CD4-positive, alpha-beta T cell treated with Interleukin-15 for 1 hour (primary cell): ENCODE results near the gene RARB.

Experiments
- DNase-seq: peaks from one replicate; pipeline ENCODE4 v3.0.0-alpha.2; 2020

Gene RARB

DNA sequence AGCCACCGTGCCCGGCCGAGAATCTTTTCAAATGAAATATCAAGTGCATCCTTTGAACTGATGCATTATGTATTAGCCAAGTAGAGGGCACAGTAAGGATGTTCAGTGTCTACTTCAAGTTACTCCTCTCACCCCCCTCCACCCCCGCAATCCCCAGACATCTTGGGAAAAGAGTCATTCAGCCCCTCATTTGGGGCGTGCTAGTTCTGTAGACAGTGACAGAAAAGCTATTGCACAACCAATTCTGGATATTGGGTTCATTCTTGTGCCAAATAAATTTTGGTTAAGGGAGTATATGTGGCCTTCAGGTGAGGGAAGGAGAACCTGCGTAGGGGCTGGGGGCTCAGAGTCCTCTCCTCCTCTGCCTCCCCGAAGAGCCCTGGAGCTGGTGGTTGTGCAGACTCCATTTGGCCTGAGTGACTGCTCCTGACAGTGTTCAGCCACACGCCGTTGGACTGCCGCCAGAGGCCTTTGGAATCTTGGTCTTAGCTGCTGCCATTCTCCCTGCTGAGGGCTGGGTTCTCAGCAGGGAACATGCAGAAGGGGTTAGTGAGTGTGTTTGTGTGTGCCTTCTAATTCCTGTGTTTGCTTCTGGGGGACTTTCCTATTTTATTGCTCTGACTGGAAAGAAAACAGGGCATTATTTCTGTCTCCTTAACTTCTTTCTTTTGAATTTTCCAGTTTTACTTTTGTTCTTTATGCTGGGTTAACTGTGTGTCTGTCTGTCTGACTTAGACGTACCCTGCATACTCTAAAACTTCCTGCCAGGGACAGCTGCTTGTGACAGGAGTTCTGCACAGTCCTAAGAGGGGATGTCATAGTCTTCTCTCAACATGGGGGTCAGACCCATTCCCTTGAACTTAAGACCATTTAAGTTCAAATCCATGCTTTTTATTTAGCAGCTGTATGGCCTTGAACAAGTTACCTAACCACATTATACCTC is 21.0 kb downstream of the RARB start:
- no peak for DNase-seq

DNA sequence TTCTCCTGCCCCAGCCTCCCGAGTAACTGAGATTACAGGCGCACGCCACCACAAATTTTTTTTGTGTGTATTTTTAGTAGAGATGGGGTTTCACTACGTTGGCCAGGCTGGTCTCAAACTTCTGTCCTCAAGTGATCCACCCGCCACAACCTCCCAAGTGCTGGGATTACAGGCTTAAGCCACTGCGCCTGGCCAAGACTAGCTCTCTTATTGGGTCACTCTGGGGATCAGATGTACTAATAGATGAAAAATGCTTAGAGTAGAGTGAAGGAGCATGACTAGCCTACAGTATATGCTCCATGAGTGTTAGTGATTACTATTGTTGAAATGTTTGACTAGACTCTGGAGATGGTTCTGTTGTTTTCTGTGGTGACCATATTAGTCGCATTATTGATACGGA is 21.8 kb downstream of the RARB start:
- DNase-seq = no peak

DNA sequence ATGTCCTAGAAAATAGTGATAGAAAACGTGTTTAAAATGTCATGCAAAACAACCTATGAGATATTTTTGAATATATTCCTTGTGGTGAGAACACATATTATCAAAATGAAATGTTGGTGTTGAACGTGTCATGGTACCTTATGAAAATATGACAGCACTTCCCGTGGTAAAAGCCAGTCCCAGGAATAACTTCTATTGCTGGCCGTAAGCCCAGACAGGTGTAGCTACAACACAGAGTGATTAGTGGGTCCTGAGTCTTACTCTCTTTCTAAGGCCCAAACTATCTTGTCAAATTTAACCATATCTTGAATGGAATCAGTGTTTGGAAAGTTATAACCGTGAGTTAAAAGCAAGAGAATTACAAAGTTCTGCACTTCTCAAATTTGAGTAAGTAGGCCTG is 24.1 kb downstream of the RARB start:
- no peak for DNase-seq

DNA sequence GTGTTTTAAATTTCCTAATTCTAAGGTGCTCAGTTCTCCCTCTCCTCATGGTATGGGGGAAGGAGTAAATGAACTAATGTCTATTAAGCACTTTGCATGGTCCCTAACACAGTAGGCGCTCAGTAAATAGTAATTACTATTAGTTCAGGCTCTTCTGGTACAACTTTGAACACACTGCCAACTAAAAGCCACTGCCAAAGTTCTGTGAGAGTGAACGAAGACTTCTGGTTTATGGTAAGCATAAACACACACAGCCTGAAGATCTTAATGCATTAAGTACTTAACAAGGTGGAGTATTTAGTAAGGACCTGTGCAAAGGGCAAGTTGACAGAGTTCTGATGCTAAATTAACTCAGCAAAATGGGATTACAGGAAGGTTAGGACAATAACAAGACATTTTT is 24.7 kb downstream of the RARB start:
- DNase-seq = no peak

DNA sequence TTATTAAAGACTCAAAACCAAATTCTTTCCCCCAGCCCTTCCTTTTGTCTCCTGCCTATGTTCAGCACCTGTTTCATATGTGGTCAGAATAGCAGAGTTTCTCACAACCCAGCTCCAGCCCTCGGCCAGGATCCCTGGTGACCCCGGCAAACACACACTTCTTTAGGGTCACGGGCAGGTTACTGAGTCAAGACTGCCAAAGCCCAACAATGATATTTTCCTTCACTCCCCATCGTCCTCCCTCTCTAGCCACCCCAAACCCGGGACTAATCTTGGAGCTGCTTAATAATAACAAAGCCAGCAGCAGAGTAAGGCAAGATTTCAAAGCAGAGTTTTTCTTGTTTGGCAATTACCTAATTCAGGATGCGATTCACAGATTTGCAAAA is 25.5 kb downstream of the RARB start:
- no peak for DNase-seq

DNA sequence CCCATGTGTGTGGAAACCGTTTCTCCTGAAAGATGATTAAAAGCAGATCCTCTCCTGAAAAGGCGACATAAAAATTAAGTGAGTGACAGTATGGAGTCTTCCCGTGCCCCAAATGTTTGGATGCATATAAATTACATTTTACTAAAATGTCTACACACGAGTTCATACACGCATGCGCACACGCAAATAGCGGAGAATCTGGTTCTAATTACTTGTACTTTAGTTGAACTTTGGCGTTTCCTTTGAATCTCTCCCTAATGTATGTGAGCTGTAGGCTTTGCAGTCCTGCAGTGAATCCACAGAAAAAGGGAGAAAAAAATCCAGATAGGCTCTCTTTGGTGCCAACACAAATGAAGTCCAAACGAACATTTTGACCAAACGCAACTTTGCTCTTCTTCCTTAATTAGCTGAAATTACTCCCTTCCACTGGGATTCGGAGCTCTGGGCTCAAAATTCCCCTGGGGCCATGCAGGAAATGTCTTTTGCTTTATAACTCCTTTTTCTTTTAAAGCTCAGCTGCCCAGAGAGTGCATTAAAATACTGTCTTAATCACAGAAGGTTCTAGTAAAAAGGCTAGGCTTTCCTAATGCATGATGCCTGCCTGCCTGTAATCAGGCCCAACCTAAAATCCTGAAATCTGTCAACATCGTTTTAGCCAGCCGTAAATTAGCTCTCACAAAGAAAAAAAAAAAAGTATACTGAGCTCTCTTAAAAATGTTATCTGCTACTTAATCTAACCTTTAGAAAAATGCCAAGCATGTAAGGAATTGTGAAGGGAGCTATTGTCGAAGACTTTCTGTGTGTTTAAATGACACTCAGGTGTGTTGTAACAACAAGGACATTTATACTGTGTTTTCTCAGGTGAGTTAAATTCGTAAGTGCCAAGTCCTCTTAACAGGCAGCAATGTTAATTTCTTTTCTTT is 26.2 kb downstream of the RARB start:
- DNase-seq = no peak

DNA sequence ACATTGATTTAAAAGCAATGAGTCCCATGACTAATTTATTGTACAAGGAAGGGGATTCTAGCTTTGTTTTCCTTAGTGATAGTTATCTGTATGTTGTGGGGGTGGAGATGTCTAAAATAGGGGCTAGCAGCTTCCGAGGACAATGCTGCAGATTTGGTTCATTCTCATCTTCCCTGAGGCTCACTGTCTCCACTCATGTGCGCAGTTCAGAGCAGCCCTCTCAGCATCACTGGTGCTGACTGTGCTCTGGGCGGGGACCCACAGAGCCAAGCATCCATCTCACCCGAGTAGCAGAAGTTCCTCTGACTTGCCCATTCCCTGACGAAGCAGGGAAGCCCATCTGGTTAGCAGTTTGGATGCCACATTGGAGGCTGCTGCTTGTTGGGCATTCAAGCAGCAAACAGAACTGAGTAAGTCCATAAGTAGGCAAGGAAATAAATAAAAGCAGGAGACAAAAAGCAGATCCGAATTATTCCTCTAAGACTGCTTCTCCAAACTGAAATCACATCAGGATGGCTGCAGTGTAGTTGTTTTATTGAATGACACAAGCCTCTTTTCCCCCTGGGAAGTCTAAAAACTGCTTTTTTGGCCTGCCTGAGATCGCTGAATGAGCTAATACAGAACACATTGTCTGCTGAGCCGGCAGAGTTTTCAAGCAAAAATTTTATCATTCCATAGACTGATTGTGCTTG is 27.5 kb downstream of the RARB start:
- DNase-seq = no peak

DNA sequence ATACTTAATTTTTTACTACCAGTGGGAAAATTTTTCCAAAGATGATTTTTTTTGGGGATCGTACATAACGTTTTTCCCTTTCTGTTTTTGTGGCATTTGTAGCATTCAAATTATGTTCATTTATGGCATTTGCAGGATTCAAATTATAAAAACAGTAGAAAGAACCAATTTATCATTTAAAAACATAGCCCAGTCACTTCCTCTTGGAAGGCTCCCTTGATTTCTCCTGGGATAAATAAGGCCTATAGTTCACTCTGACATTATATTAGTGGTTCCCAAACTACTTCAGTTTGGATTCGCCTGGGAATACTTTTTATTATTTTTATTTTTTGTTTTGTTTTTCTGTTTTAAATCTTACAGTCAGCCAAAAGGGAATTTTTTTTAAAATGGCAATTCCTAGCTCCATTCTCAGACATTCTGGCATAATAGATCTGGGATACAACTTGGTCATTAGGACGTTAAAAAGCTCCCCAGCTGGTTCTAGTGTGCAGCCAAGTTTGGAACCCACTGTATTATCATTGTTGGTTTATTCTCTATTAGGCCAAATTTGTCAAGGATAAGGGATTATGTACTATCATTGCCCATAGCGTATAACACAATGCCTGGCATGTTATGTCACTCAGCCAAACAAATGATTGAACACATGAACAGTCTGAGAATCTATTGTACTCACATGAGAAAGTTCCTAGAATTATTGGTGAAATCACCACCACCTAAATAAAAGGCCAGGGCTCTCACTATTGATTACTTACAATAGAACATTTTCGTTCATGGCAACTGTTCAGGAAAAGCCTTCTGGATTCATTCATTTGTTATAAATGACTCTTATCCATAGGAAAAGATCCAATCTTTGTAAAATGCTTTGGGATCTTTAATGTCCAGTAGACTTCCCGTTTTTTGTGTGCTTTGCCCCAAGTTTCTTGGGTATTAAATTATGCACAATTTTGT is 28.9 kb downstream of the RARB start:
- DNase-seq = no peak

DNA sequence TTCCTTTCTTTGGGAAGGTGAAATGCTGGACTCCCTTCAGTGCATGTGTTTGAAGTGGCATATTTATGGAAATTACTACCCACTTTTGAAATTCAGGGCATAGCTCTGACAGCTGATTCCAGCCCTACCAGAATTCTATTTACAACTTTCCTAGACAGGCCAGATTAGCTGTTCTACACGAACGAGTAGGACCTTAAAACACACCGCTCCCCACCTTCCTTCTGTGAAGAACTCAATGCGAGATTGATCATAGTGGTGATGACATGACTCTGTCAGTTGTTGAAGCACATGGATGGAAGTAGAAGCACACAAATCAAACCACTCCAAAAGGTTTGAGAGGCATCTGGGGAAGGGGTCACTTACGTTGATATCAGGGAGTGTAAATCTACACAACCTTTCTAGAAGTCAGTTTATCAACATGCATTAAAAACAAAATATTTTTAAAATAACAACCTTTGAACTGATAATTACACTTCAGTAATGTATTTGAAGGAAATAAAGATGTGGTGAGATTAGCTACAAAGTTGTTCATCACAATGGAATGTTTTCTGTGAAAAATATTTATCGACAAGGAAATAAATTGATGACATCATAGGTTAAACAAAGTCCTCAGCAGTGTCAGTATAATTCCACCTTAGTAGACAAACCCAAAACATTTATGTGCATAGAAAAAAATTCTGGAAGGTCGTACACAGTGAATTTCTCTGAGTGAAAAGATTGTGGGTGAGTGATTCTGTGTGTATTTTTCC is 29.8 kb downstream of the RARB start:
- no peak for DNase-seq

DNA sequence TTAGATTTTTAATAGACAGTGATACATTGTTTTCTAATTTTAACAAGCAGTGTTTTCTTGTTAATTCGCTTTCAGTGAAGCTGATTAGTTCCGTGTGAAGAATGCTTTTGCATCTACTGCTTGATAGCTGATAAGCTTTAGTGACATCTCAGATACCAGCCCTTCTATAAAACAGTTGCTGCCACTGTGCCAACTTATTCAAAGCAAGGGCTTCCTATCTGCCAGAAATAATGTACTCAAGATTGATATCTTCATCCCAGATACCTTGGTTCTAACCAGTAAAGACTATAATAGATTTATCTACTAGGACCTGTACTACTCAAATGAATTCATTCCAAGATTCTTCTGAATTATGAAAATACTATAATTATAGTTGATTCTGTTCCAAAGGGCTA is 30.4 kb downstream of the RARB start:
- DNase-seq = no peak

DNA sequence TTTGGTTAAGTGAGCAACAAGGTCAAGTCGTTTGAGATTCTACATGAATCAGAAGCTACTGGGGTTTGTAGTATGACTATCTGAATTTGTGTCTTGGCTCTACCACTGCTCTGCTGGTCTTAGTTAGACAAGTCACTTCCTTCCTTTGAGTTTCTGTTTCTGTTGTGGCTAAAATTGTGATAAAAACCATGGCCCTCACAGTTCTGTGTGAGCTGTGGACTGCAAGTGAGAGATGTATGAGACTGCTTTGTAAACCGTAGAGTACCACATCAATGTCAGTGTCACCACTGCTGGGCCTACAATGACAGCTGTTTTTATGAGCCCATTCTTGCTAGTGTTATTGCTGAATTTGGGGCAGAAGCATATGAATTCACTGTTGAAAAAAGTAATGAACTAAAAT is 32.7 kb downstream of the RARB start:
- DNase-seq = no peak

DNA sequence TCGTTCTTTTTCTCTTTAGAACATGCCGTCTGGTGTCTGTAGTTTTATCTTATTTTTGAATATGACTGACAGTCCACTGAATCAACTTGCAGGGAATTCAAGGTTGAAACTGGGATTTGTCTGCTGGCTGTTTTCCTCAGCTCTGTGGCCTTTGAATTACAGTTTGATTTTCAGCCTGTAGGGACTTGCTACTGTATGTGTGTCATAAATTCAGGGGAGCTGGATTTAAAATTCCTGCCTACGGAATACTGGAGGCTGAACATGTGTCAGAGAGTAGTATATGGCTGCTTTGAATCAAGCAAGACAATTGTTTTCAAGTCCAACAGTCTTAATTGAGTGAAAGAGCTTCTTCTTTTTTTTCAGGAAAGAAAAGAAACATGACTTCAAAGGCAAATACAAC is 33.9 kb downstream of the RARB start:
- no peak for DNase-seq

DNA sequence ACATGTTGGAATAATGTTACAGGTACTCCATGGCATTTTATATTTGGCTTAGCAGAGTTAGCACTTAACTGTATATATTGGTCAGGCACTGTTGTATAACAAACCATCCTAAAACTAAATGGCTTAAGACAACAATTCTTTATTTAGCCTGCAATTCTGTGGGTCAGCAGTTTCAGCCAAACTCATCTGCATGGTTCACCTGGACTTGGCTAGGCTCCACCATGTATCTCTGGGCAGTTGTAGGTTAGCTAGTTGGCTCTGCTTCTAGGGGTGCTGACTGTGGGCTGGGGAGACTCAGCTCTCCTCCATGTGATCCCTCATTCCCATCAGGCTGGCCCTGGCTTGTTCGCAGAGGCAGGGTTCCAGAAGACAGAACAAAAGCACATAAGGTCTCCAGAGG is 34.4 kb downstream of the RARB start:
- DNase-seq = no peak

DNA sequence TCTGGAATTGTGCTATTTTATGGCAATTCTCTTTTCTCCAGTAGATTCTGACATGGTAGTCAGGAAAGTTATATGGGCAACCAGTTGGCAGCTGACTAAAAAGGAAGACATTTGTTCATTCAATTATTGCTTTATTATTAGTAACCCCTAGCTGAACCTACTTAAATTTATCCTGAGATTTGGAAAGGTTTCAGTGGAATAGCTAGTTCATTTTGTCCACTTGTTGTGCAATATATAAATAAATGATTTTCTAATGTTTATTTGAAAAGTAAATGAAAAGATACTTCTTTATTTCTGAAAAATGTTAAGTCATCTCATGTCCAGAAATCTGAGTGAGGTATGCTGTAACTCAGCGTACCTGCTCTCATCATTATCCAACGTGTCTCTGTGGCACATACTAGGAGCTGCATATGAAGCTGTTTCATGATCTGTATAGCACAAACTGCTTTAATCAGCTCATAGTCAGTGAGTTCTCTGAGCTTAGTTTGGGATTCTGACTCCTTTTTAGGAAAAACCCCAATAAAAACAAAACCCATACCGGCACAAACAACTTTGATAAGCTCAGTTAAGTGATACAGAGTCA is 35.9 kb downstream of the RARB start:
- DNase-seq = no peak

DNA sequence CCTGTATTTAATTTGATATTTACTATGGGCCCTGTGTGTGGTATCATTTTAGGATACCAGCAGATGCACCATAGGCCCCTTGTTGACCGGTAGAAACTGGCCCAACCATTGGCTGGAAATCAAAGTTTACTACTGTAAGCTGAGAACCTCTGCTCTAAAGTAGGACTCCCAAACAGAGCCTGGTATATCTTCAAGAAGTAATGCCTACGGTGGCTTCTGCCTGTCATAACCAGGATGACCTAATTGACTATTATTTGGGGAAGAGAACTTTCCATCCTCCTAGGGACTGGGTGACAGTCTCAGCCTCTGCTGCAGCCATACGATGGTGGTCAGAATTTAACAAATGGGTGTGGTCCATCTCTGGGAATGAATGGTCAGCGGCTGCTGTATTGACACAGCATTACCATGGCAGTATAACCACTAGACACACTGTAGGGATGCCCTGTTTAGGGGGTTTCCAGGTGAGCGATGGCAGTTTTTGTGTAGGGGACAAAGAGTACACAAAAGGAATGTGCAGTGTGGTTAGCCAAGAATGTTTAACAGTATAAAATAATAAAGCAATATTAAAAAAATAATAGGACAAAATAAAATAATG is 37.3 kb downstream of the RARB start:
- DNase-seq = no peak

DNA sequence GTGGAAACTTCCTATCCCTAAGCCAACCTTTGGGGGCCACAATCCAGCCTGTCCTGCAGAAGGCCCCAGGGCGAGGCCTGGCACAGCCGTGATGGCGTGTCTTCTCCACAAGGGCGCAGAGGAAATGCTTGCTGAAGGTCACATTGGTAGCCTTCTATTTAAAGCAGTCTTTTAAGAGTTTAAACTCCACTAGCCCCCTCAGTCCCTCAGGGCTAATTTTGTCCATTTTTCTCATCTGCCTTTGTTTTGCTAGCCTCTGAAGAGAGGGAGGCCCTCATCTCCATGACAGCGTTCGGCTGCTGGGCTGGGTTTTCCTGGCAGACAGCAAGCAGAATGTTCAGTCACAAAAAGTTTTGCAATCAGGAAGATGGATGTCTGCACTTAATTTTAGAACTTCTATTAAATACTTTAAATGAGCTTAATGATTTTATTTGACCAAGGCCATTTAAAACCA is 40.8 kb downstream of the RARB start:
- DNase-seq = no peak

DNA sequence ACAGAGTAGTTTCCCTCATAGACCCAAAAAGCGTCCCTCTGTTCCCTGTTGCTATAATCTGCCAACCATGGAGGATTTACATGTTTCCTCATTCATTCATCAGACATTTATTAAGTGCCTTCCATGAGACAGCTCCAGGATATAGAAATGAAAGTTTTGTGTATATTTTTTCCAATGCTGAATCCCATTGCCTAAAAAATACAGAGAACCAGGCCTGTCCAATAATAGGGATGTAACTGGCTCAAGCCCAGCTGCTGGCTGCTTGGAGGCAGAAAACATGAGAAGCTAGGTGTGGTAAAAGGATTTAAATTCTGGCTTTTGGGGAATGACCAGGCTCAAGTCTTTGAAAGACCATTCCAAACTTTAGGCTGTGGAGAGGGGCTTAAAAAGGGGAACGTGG is 41.5 kb downstream of the RARB start:
- DNase-seq = no peak

DNA sequence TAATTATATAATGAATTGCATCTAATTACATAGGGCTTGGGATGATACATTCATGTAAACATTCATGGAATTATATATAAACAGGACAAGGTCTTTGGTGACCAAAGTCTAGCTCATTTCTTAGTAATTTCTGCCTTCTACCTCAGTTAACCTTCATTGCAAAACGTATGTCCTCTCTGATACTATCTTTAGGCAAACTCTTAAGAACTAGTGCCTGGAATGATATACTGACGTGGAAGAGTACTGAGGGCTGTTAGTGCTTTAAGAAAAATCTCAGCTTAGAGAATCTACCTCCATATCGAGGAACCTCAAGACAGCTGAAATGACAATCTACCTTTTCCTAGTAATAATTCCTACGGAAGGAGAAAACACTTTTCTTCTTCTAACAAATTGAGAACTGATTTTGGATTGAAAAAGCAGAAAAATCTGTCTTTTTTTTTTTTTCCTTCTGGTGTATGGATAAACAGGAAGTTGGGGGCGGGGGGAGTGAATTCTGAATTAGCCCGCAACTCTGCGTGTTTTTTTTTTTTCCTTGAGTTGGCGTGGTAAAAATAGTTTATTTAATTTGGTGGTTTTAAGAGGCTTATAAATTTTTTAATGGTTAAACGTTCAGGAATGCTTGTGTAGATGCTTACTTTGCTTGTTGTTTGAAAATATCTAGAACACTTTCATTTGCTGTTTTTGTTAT is 43.2 kb downstream of the RARB start:
- no peak for DNase-seq

DNA sequence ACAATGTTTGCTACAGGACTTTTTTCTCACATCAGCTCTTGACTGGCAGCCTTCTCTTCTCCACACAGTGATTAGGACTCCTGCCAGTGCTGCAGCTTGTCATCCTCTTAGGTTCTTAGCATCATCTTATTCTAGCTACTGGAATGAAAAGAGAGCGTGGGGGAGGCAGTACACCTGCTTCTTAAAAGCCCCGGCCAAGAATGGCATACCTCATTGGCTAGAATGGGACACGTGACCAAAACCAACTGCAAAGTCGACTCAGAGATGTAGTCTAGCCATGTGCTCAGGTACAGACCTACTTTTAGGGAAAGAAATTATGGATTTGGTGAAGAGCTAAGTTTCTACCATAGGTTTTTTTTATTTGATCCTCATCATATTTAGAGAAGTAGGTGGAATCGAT is 44.1 kb downstream of the RARB start:
- no peak for DNase-seq

DNA sequence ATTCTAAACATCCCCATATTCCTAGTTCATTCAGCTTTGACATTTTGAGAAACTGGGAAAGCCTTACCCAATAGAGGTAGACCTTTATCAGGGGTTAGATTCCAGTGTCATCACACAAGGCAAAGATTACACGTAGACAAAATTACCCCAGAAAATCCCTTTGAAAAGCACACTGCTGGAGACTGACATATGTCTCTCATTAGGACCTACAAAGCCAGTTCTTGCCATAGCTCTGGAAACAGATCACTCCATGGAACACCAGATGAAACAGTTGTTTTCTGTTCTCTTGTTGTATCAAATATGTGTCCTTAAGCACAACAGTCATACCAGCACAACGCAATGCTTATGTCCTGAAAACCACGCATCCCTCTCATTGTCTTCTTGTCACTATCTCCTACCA is 44.7 kb downstream of the RARB start:
- no peak for DNase-seq
